HUES64 (cell line): ENCODE data around the gene CLSTN1.

Experiments used
- H3K27ac ChIP-seq: 2 replicates; pipeline ENCODE4 v1.7.0; 2013; ENCODE audit warnings: low read depth, low read length, inconsistent platforms
- H3K27me3 ChIP-seq: 2 replicates; pipeline ENCODE4 v1.6.1; 2013; ENCODE audit warnings: mild to moderate bottlenecking, low read length; ENCODE audit not compliant: insufficient read depth
- H3K36me3 ChIP-seq: 2 replicates; pipeline ENCODE4 v1.6.1; 2013; ENCODE audit warnings: mild to moderate bottlenecking, low read length; ENCODE audit not compliant: insufficient read depth
- H3K4me1 ChIP-seq: 2 replicates; pipeline ENCODE4 v1.6.1; 2013; ENCODE audit warnings: mild to moderate bottlenecking, low read length, moderate library complexity; ENCODE audit not compliant: insufficient read depth
- H3K4me3 ChIP-seq: 2 replicates; pipeline ENCODE4 v1.5.1; 2013; ENCODE audit warnings: mild to moderate bottlenecking, low read length, moderate library complexity
- H3K9ac ChIP-seq: 2 replicates; pipeline ENCODE4 v1.6.1; 2013; ENCODE audit warnings: mild to moderate bottlenecking, low read depth, low read length
- H3K9me3 ChIP-seq: 2 replicates; pipeline ENCODE4 v1.6.1; 2013; ENCODE audit warnings: low read depth, low read length; ENCODE audit not compliant: insufficient read depth
- WGBS: fragments of 150-250, 120-280 bp; methylation state at CpG from one replicate; pipeline ENCODE4 v1.1.7; 2013; ENCODE audit warnings: missing lambda C conversion rate; 5-methylcytosine and 5-hydroxymethylcytosine counted together

Gene CLSTN1

DNA sequence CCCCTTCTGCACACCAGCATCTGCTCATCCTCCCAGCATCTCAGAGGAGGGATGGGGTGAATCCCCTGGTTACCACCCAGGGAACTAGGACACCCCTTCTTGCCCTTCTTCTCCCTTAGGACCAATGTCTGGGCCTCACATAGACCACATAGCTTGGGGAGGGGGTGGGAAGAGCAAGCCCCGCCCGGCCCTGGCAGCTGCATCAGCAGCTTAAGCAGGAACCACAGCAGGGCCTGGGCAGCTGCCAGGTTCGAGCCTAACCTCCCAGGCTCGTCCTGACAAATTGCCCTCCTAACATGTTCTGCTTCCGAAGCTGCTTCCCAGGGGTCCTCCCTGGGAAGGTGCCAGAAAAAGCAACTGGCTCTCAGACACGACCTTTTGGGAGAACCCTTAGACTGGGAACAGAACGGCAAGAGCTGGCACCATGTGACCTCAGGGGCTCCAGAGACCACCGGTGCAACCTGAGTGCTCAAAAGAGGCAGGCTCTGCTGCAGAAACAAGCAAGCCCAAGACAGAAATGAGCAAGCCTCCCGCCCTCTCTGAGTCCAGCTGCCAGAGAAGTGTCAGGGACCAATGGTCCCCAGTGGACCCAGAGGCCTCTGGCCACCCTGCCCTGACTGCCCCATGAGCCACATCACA lies 18.4 kb upstream of the CLSTN1 start:
- H3K27ac ChIP-seq, result no peak overlapping the region
- no peaks in the 10 kb centered on the region for H3K27me3 ChIP-seq
- 88% methylated on average over 9 of the region's 9 CpGs for WGBS
- H3K36me3 ChIP-seq, result no peaks in the 10 kb centered on the region
- H3K4me3 ChIP-seq, result no peak overlapping the region
- H3K9ac ChIP-seq, result no peak overlapping the region
- no peaks in the 10 kb centered on the region for H3K9me3 ChIP-seq
- peaks cover 9% of the 10 kb centered on the region for H3K4me1 ChIP-seq

DNA sequence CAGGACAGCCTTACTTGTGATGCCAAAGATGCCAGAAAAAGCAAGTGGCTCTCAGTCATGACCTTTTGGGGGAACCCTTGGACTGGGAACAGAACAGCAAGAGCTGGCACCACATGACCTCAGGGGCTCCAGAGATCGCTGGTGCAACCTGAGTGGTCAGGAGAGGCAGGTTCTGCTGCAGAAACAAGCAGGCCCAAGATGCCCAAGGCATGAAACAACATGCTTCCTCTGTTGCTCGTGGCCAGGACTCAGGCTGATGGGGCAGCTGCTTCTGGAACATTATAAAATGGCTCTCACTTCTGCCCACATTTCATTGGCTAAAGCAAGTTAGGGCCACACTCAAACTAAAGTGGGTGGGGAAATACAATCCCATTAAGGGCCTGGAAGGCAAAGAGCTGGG lies 17.7 kb upstream of the CLSTN1 start:
- Histone ChIP-seq H3K4me3 (no peak overlapping the region), H3K36me3 (no peaks in the 10 kb centered on the region), H3K9ac (no peak overlapping the region), H3K27me3 (no peaks in the 10 kb centered on the region), H3K9me3 (no peaks in the 10 kb centered on the region), H3K4me1 (peaks cover 2% of the 10 kb centered on the region; the same call in 1 of the 2 replicates), H3K27ac (no peak overlapping the region)
- 88% methylated on average over 2 of the region's 2 CpGs for WGBS

DNA sequence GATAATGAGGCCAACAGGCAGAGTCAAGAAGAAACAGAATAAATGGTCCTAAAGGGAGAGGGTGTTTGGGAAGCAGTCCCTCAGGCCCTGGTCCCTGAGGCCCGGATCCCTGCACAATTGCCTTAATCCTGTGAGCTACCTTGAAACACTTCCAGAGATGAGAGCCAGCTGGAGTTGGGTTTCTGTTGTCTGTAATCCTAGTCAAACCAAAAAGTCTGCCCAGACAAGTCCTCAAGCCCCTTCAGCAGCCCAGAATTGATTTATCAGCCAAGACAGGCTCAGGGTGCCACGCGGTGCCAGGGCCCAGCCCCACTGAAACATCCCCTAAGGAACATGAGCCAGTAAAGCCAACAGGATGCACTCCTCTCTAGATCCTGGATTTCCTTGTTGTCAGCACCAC lies 16.4 kb upstream of the CLSTN1 start:
- WGBS, result 89% methylated on average over 3 of the region's 3 CpGs
- Histone ChIP-seq H3K27ac (no peak overlapping the region), H3K4me1 (peaks cover 6% of the 10 kb centered on the region), H3K4me3 (no peak overlapping the region), H3K9ac (no peak overlapping the region), H3K27me3 (no peaks in the 10 kb centered on the region), H3K9me3 (no peaks in the 10 kb centered on the region), H3K36me3 (no peaks in the 10 kb centered on the region)

DNA sequence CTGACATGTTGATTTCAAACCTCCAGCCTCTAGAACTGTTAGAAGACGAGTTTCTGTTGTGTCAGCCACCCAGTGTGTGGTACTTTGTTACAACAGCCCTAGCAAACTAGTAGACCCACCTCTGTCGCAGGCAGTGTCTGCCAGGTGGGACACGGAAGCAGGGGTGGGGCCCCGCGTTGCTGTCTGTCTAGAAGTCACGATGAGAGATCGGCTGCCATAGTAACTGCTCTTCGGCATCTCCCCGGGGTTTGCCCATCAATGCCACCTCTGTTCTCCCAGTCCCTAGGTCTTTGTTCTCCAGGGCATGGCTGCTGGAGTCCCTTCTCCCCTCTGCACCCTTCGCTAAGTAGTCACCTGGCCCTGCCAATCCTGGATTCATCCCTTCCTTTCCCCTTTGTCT lies 15.2 kb upstream of the CLSTN1 start:
- peaks cover 7% of the 10 kb centered on the region for H3K4me1 ChIP-seq
- H3K27ac ChIP-seq, result no peak overlapping the region
- H3K9me3 ChIP-seq, result no peaks in the 10 kb centered on the region
- H3K4me3 ChIP-seq, result no peak overlapping the region
- no peaks in the 10 kb centered on the region for H3K36me3 ChIP-seq
- H3K9ac ChIP-seq, result no peak overlapping the region
- H3K27me3 ChIP-seq, result no peaks in the 10 kb centered on the region
- WGBS, result 95% methylated on average over 10 of the region's 10 CpGs

DNA sequence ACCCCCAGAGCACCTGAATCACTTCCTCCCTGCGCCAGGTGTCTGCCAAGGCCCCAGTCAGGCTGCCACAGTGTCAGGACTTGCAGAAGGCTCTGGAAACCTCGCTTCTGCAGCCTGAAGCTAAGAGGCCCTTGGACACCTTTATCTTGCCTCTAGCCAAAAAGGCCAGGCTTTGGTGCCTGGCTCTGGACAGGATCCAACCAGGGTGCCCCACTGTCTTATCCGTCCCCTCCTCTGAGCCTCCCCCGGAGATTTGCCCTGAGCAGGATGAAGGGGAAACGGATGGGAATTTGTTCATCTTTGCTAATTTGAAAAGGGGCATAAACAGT lies 12.8 kb upstream of the CLSTN1 start:
- H3K4me1 ChIP-seq, result peaks cover 7% of the 10 kb centered on the region
- no peak overlapping the region for H3K4me3 ChIP-seq
- WGBS, result 90% methylated on average over 5 of the region's 5 CpGs
- H3K9me3 ChIP-seq, result no peaks in the 10 kb centered on the region
- H3K27me3 ChIP-seq, result no peaks in the 10 kb centered on the region
- no peak overlapping the region for H3K27ac ChIP-seq
- no peaks in the 10 kb centered on the region for H3K36me3 ChIP-seq
- H3K9ac ChIP-seq, result no peak overlapping the region

DNA sequence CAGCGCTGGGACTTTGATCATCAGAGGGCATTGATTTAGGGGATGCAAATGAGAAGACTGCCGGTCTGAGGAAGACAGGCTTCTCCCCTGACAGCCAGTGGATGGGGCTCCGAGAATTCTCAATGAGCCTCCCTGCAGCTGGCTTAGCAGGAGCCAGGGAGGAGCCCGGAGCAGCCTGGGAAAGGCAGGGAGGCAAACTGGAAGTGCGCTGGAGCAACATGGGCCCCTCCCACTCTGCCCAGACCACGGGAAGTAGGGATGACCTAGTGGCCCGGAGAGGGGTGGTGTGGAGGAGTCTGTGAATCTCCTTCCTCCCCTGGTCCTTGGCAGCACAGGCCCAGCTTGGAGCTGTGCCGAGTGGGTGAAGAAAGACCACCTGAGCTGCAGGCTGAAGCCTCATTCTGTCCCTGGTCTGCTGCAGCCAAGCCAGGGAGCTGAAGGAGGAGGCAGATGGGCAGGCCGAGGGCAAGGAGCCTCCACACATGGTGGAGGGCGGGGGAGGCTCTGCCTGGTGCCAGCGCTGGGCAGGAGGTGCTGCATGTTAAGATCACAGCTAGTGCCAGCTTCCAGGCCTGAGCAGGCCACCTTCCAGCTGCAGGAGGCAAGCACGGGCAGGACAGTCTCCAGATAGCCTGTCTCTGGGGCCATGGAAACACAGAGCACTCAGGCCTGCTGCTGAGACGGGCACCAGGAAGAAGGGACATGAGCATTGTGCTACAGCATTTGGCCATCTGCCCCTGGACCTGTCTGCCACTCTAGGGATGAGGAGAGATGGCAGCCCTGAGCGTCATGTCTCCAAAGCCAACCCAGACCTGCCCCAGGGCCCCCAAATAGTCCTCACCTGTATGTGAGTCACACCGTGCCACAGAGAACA lies 12.2 kb upstream of the CLSTN1 start:
- Histone ChIP-seq H3K27ac (no peak overlapping the region), H3K36me3 (no peaks in the 10 kb centered on the region), H3K9me3 (no peaks in the 10 kb centered on the region), H3K27me3 (no peaks in the 10 kb centered on the region), H3K9ac (no peak overlapping the region), H3K4me1 (peaks cover 7% of the 10 kb centered on the region), H3K4me3 (no peak overlapping the region)
- 50% methylated on average over 14 of the region's 15 CpGs for WGBS

DNA sequence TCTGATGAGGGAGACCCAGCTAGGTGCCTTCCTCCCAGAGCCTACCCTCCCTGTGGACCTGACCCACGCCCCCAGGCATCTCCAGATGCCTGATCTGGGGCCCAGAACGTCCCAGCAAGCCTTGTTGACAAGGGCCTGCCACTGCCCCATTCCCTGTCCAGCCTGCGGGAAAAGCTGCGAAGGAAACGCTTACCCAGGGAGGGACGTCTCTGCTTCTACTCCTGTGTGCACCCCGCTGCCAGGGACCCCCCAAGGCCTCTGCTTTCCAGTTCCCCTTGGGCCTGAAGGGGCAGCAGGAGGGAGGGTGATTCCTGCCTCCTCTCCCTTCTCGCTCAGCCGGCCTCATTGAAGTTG lies 11.6 kb upstream of the CLSTN1 start:
- no peak overlapping the region for H3K27ac ChIP-seq
- H3K36me3 ChIP-seq, result no peaks in the 10 kb centered on the region
- no peaks in the 10 kb centered on the region for H3K9me3 ChIP-seq
- WGBS, result 26% methylated on average over 8 of the region's 9 CpGs
- H3K4me3 ChIP-seq, result no peak overlapping the region
- H3K9ac ChIP-seq, result no peak overlapping the region
- peaks cover 7% of the 10 kb centered on the region for H3K4me1 ChIP-seq
- H3K27me3 ChIP-seq, result no peaks in the 10 kb centered on the region

DNA sequence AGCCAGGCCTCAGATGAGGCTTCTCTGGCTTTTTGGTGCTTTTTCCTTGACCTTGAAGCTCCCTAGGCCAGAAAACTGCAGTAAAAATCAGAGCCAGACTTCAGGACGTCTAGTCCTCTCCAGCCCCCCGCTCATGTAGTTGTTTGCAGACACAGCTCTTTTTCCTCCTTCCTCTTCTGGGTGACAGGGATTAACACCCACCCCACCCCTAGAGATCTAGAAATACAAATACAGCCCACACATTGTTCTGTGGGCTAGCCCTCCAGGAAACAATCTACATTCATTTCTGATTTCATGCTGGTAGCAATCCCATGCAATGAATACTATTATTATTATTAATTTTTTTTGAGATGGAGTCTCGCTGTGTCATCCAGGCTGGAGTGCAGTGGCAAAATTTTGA lies 9.9 kb upstream of the CLSTN1 start:
- no peaks in the 10 kb centered on the region for H3K36me3 ChIP-seq
- H3K4me3 ChIP-seq, result no peak overlapping the region
- no peaks in the 10 kb centered on the region for H3K9me3 ChIP-seq
- no peak overlapping the region for H3K9ac ChIP-seq
- H3K4me1 ChIP-seq, result peaks cover 7% of the 10 kb centered on the region
- 91% methylated on average over 3 of the region's 3 CpGs for WGBS
- no peak overlapping the region for H3K27ac ChIP-seq
- no peaks in the 10 kb centered on the region for H3K27me3 ChIP-seq

DNA sequence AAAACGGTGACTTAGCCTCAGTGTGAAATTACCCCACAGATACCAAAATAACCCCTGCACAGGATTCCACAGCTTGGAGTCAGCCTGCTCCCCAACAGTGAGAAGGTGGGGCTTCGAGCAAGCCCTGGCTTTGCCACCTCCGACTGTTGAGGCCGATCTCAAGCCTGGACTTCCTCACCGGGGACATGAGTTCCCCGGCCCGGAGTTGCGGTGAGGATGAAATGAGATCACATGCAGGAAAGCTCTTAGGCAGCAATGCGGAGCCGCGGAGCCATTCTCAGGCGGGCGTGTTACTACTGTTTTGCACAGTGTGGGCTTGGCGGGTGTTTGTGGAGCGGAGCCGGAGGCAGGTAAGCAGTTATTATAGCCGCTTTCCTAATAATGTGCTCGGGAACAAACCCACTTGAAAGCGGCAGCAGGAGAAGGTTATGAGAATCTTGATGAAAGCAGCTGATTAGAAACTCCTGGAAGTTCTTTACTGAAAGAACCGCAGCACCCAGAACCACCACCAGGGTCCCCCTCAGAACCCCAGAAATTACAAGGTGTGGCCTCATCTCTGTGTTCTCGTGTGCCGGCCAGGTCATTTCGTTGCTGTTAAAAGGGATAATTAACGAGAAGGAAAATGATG lies 3.9 kb upstream of the CLSTN1 start:
- no peak overlapping the region for H3K27ac ChIP-seq

DNA sequence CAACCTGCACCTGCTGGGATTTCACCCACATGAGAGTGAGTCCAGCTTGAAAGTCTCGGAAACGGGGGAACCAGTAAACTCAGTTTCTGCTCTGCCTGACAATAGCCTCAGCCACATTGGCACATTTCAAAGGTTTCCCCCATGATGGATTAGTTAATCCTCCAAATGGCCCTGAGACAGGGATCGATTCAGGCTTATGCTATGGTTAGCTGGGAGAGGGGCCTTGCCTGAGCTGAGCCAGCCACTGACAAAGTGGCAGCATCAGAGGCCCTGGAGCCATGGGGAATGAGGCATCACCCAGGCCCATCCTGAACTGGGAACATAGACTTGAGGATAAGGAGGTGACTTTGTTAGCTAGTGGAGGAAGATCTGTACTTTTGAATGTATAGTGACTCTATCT lies 2.9 kb upstream of the CLSTN1 start:
- Histone ChIP-seq H3K27me3 (peaks cover 20% of the 10 kb centered on the region), H3K27ac (no peak overlapping the region), H3K9me3 (no peaks in the 10 kb centered on the region), H3K4me3 (no peak overlapping the region), H3K9ac (no peak overlapping the region), H3K4me1 (peaks cover 29% of the 10 kb centered on the region), H3K36me3 (no peaks in the 10 kb centered on the region)
- WGBS, result 82% methylated on average over 3 of the region's 3 CpGs

More for the DNA sequence above, 3.9 kb upstream of the CLSTN1 start:
- no peak overlapping the region for H3K9ac ChIP-seq
- H3K9me3 ChIP-seq, result no peaks in the 10 kb centered on the region
- no peaks in the 10 kb centered on the region for H3K36me3 ChIP-seq
- WGBS, result 85% methylated on average over 24 of the region's 24 CpGs
- no peak overlapping the region for H3K4me3 ChIP-seq
- peaks cover 19% of the 10 kb centered on the region; the same call in 1 of the 2 replicates for H3K4me1 ChIP-seq
- H3K27me3 ChIP-seq, result peaks cover 20% of the 10 kb centered on the region

DNA sequence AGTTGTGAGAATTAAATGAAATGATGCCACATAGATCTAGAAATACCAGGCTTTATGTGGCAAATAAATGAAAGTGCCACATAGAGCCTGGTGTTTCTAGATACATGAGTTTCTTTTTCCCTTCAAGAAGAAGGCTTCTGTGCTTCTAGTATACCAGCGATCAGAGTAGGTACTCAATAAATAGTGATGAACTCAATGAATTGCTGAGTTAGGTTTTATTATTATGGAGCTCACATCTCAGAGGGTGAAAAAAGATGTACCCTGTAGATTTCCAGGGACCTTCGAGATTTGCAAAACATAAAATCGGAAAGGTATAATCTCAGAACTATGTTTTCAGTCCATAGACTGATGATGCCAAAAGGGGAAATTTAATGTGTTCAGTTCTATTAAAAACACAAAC lies 2.3 kb upstream of the CLSTN1 start:
- Histone ChIP-seq H3K27ac (no peak overlapping the region), H3K4me1 (peaks cover 31% of the 10 kb centered on the region), H3K4me3 (no peak overlapping the region), H3K36me3 (no peaks in the 10 kb centered on the region), H3K9me3 (no peaks in the 10 kb centered on the region), H3K9ac (no peak overlapping the region), H3K27me3 (peaks cover 20% of the 10 kb centered on the region)
- WGBS, result 96% methylated on average over 3 of the region's 3 CpGs
